GM12878 (cell line): Measurements from ENCODE around the gene CHST15.

Experiments
- ELK1 ChIP-seq: IDR thresholded peaks from 2 replicates; pipeline ENCODE4 v1.6.1; 2012; ENCODE audit warnings: low read depth, low read length, improper control_type of control experiment
- IKZF1 ChIP-seq: fragments of 450-650 bp; conservative IDR thresholded peaks from 2 replicates; pipeline ENCODE4 v1.6.1; 2017; ENCODE audit warnings: antibody characterized with exemption, mild to moderate bottlenecking
- KDM1A ChIP-seq: fragments of 200-600 bp; sonication (generic); IDR thresholded peaks from 2 replicates; pipeline ENCODE4 v1.6.1; 2016; ENCODE audit warnings: borderline replicate concordance
- NFIC ChIP-seq: IDR thresholded peaks from 2 replicates; pipeline ENCODE4 v1.6.1; 2012; ENCODE audit warnings: low read depth, mild to moderate bottlenecking, inconsistent platforms, low read length, moderate library complexity
- TARDBP ChIP-seq: IDR thresholded peaks from 2 replicates; pipeline ENCODE4 v1.6.1; 2016; ENCODE audit warnings: borderline replicate concordance
- TF ChIP-seq, protein P1 (sequence below), 3 experiments: IDR thresholded peaks in 2 of 3; conservative IDR thresholded peaks in 1 of 3; 2 replicates each; pipeline ENCODE4 v1.5.1; 2011; ENCODE audit warnings: low read depth in 3 of 3, low read length in 3 of 3, mild to moderate bottlenecking in 3 of 3, control low read depth in 2 of 3, moderate library complexity in 2 of 3, inconsistent platforms in 1 of 3, mixed read lengths in 1 of 3; ENCODE audit not compliant: control insufficient read depth in 2 of 3, insufficient read depth in 1 of 3; ENCODE audit errors: extremely low read depth in 1 of 3
- TF ChIP-seq, protein P2 (sequence below): IDR thresholded peaks from 2 replicates; pipeline ENCODE4 v1.6.1; 2012; ENCODE audit warnings: low read length, inconsistent platforms

DNA sequence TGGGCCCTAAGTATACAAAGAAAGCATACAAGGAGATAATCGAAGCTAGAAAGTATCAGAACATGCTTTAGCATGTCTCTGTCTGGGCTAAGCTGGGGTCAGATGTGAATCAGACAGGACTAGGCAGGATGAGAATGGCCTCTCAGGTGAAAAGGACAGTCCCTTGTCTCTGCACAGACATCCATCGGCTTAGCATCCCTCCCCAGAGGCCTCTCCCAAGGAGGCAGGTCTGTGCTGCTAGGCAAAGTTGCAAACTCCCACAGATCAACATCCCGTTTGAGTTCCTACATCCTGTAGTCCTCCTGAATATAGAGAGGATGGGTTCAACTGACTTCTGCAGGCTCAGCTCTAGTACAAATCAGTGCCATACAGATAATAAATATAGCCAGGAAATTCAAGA, 24.5 kb downstream of the CHST15 start:
- TF ChIP-seq TARDBP (no peak), KDM1A (no peak), IKZF1 (no peak), ELK1 (no peak), NFIC (no peak)
- TF ChIP-seq, protein P1, sequence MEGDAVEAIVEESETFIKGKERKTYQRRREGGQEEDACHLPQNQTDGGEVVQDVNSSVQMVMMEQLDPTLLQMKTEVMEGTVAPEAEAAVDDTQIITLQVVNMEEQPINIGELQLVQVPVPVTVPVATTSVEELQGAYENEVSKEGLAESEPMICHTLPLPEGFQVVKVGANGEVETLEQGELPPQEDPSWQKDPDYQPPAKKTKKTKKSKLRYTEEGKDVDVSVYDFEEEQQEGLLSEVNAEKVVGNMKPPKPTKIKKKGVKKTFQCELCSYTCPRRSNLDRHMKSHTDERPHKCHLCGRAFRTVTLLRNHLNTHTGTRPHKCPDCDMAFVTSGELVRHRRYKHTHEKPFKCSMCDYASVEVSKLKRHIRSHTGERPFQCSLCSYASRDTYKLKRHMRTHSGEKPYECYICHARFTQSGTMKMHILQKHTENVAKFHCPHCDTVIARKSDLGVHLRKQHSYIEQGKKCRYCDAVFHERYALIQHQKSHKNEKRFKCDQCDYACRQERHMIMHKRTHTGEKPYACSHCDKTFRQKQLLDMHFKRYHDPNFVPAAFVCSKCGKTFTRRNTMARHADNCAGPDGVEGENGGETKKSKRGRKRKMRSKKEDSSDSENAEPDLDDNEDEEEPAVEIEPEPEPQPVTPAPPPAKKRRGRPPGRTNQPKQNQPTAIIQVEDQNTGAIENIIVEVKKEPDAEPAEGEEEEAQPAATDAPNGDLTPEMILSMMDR (IDR thresholded peaks at IDR 0.05 in 2 of 3, conservative IDR thresholded peaks at IDR 0.05 in 1 of 3; ENCODE audit: control insufficient read depth in 2 of 3, extremely low read depth in 1 of 3, insufficient read depth in 1 of 3, low read depth in 3 of 3, low read length in 3 of 3) = no peak
- TF ChIP-seq, protein P2, sequence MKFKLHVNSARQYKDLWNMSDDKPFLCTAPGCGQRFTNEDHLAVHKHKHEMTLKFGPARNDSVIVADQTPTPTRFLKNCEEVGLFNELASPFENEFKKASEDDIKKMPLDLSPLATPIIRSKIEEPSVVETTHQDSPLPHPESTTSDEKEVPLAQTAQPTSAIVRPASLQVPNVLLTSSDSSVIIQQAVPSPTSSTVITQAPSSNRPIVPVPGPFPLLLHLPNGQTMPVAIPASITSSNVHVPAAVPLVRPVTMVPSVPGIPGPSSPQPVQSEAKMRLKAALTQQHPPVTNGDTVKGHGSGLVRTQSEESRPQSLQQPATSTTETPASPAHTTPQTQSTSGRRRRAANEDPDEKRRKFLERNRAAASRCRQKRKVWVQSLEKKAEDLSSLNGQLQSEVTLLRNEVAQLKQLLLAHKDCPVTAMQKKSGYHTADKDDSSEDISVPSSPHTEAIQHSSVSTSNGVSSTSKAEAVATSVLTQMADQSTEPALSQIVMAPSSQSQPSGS = no peak
